Astrocyte (in vitro differentiated cells and primary cell): ENCODE measurements around the gene BLACAT1. TPM values are rescaled to one million over a fixed set of nuclear protein-coding genes. Genes with fewer than 3 reads are reported as not detected.
A peak's percentile ranks its signal among the peaks of the same experiment; 100 is the strongest.

Source experiments
- DNase-seq: peaks from one replicate; pipeline ENCODE4 v3.0.0-alpha.2; 2010; ENCODE audit warnings: low read depth
- FAIRE-seq: peaks from 2 replicates; lab custom pipeline; 2011; peaks lifted over from hg19 to GRCh38; lab: Jason Lieb, UNC
- H2AFZ ChIP-seq: 2 replicates; pipeline ENCODE4 v1.6.0; 2012; ENCODE audit warnings: low read depth, low read length, inconsistent platforms
- H3K27ac ChIP-seq: 2 replicates; pipeline ENCODE4 v1.5.1; 2011; ENCODE audit warnings: low read depth, low read length, inconsistent platforms
- H3K27me3 ChIP-seq: 2 replicates; pipeline ENCODE4 v1.6.0; 2011; ENCODE audit warnings: low read length, inconsistent platforms; ENCODE audit not compliant: insufficient read depth
- H3K36me3 ChIP-seq: 2 replicates; pipeline ENCODE4 v1.5.1; 2011; ENCODE audit warnings: low read length, inconsistent platforms; ENCODE audit not compliant: insufficient read depth
- H3K4me1 ChIP-seq: 2 replicates; pipeline ENCODE4 v1.5.1; 2011; ENCODE audit warnings: low read length, inconsistent platforms; ENCODE audit not compliant: insufficient read depth
- H3K4me2 ChIP-seq: 2 replicates; pipeline ENCODE4 v1.6.0; 2012; ENCODE audit warnings: low read length, inconsistent platforms
- H3K4me3 ChIP-seq: 2 replicates; pipeline ENCODE4 v1.5.1; 2011; ENCODE audit warnings: low read depth, mild to moderate bottlenecking, low read length, inconsistent platforms; ENCODE audit not compliant: insufficient read depth
- H3K79me2 ChIP-seq: 2 replicates; pipeline ENCODE4 v1.6.0; 2012; ENCODE audit warnings: mild to moderate bottlenecking, low read length, inconsistent platforms; ENCODE audit not compliant: insufficient read depth
- H3K9ac ChIP-seq: 2 replicates; pipeline ENCODE4 v1.6.0; 2012; ENCODE audit warnings: mild to moderate bottlenecking, low read length, inconsistent platforms
- H3K9me3 ChIP-seq: 2 replicates; pipeline ENCODE4 v1.5.1; 2012; ENCODE audit warnings: low read depth, mild to moderate bottlenecking, low read length, inconsistent platforms; ENCODE audit not compliant: insufficient read depth
- H4K20me1 ChIP-seq: 2 replicates; pipeline ENCODE4 v1.6.0; 2012; ENCODE audit warnings: low read length, inconsistent platforms; ENCODE audit not compliant: insufficient read depth
- H3K27ac Mint-ChIP-seq: one replicate; pipeline ENCODE4 v1.8.0; 2021; ENCODE audit warnings: mild to moderate bottlenecking, mixed read lengths; ENCODE audit not compliant: unreplicated experiment
- H3K27me3 Mint-ChIP-seq: one replicate; pipeline ENCODE4 v1.8.0; 2021; ENCODE audit warnings: low read depth, mixed read lengths; ENCODE audit not compliant: unreplicated experiment
- H3K36me3 Mint-ChIP-seq: one replicate; pipeline ENCODE4 v1.8.0; 2021; ENCODE audit warnings: low read depth, mixed read lengths; ENCODE audit not compliant: unreplicated experiment
- H3K4me1 Mint-ChIP-seq: one replicate; pipeline ENCODE4 v1.8.0; 2021; ENCODE audit warnings: low read depth, mixed read lengths; ENCODE audit not compliant: unreplicated experiment
- H3K4me3 Mint-ChIP-seq: one replicate; pipeline ENCODE4 v1.8.0; 2021; ENCODE audit warnings: mild to moderate bottlenecking, moderate library complexity, mixed read lengths; ENCODE audit not compliant: unreplicated experiment
- H3K9me3 Mint-ChIP-seq: one replicate; pipeline ENCODE4 v1.8.0; 2021; ENCODE audit warnings: mild to moderate bottlenecking, mixed read lengths; ENCODE audit not compliant: unreplicated experiment
- EZH2 ChIP-seq: IDR thresholded peaks from 2 replicates; pipeline ENCODE4 v1.6.1; 2012; ENCODE audit warnings: mild to moderate bottlenecking, low read length, inconsistent platforms; ENCODE audit not compliant: insufficient read depth
- total RNA-seq: library from RNA; stranded (reverse); gene quantifications from 2 replicates; pipeline ENCODE4 v1.2.1, GENCODE V29; 2021
- TF ChIP-seq, protein P1 (sequence below): IDR thresholded peaks from 2 replicates; pipeline ENCODE4 v1.5.1; 2011; ENCODE audit warnings: low read depth, mild to moderate bottlenecking, inconsistent platforms, low read length, moderate library complexity; ENCODE audit not compliant: insufficient read depth

The BLACAT1 gene
- total RNA-seq, 1 donor from 2014 or later: 2.2 TPM

DNA sequence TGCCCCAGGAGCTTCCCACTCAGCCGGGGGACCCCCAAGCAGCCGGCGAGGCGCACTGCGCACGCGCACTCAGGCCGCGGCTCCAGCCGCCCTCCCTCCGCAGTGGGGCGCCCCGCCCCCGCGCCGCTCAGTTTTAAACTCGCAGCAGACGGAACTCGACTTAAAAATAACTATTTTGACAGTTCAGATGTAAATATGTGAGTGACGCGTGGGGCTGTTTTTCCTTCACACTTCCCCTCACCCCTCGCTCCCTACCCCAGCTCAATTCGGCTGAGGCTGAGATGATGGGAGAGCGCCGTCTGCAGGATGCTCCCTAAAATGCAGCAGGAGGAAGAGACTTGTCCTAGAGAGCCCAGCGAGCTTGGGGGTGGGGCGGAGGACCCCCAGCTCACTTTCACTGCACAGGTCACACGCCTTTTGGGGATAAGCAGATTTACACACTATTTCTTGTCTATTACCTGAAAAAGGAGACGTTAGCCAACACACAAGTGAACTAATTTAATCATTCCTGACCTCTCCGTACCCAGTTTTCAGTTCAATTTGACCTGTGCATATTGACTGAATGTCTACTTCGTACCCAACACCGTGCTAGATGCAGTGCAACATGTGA, 25.0 kb downstream of the BLACAT1 start:
- Histone ChIP-seq H3K79me2 (no peaks in the 10 kb centered on the region), H3K4me2 (peak overlapping the region; percentile 93), H3K4me1 (peaks cover 9% of the 10 kb centered on the region), H3K27ac (no peak overlapping the region), H3K27me3 (peaks cover 25% of the 10 kb centered on the region), H3K9ac (peak overlapping the region; percentile 65), H3K36me3 (no peaks in the 10 kb centered on the region), H3K9me3 (no peaks in the 10 kb centered on the region), H3K4me3 (peak overlapping the region; percentile 69), H4K20me1 (no peaks in the 10 kb centered on the region), H2AFZ (peak overlapping the region; percentile 91)
- Mint-ChIP-seq H3K9me3 (no peaks in the 10 kb centered on the region), H3K27ac (no peak overlapping the region), H3K36me3 (no peaks in the 10 kb centered on the region), H3K4me1 (peaks cover 3% of the 10 kb centered on the region), H3K27me3 (peaks cover 40% of the 10 kb centered on the region), H3K4me3 (peak overlapping the region; percentile 82)
- FAIRE-seq (no peak), DNase-seq (peak; percentile 11)
- TF ChIP-seq, protein P1, sequence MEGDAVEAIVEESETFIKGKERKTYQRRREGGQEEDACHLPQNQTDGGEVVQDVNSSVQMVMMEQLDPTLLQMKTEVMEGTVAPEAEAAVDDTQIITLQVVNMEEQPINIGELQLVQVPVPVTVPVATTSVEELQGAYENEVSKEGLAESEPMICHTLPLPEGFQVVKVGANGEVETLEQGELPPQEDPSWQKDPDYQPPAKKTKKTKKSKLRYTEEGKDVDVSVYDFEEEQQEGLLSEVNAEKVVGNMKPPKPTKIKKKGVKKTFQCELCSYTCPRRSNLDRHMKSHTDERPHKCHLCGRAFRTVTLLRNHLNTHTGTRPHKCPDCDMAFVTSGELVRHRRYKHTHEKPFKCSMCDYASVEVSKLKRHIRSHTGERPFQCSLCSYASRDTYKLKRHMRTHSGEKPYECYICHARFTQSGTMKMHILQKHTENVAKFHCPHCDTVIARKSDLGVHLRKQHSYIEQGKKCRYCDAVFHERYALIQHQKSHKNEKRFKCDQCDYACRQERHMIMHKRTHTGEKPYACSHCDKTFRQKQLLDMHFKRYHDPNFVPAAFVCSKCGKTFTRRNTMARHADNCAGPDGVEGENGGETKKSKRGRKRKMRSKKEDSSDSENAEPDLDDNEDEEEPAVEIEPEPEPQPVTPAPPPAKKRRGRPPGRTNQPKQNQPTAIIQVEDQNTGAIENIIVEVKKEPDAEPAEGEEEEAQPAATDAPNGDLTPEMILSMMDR: peak; percentile 94
- TF ChIP-seq EZH2: no peak

DNA sequence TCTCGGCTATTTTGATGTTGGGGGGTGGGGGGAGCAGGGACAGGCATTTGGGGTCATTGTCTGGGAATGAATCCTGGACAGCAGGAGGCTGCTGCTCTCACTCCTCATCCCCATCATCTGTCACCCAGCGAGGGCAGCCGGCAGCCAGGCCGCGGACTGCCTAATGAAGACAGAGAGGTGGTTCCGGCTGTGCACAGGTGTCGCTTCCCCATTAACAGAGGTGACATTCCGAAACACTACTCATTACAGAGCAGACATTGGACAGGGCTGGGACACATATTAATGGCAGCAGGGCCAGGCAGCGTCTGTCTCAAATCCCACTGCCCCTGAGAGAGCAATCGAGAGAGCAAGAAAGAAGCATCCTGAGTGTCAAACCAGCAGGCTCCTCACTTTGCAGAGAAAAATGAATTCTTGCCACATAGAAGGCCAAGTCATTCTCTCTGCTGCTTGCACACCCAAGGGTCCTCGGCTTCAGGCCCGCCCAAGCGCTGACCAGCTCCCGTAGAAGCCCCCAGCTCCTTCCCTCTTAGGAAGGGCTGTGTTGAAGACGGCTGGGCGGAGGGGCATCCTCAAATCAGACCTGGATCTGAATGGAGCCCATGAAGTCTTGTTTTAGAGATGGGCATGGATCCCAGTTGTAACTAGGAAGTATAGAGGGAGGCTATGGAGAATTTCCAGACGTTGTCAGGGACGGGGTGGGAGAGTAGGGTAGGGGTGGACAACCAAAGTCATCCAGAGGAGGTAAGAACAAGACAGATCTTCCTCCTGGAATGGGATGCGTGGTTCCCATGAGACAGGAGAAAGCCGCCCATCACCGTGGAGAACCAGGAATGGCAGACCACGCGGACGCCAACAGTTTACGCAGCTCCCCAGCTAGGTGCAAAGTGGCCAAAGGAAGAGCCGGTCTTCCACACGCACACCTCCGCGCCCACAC, 25.8 kb downstream of the BLACAT1 start:
- TF ChIP-seq, protein P1: no peak
- no peak for FAIRE-seq
- H3K9ac ChIP-seq: peak overlapping the region; percentile 65
- peaks cover 37% of the 10 kb centered on the region for H3K27me3 Mint-ChIP-seq
- H3K4me1 Mint-ChIP-seq: peaks cover 3% of the 10 kb centered on the region
- no peaks in the 10 kb centered on the region for H3K9me3 Mint-ChIP-seq
- peak overlapping the region; percentile 93 for H3K4me2 ChIP-seq
- H3K27me3 ChIP-seq: peaks cover 25% of the 10 kb centered on the region
- H3K36me3 Mint-ChIP-seq: no peaks in the 10 kb centered on the region
- no peak overlapping the region for H3K27ac ChIP-seq
- DNase-seq: no peak
- no peaks in the 10 kb centered on the region for H3K9me3 ChIP-seq
- H3K36me3 ChIP-seq: no peaks in the 10 kb centered on the region
- peak overlapping the region; percentile 91 for H2AFZ ChIP-seq
- peak overlapping the region; percentile 69 for H3K4me3 ChIP-seq
- H3K4me3 Mint-ChIP-seq: peak overlapping the region; percentile 72
- H3K4me1 ChIP-seq: peaks cover 9% of the 10 kb centered on the region
- H3K27ac Mint-ChIP-seq: peak overlapping the region; percentile 63
- H4K20me1 ChIP-seq: no peaks in the 10 kb centered on the region
- no peaks in the 10 kb centered on the region for H3K79me2 ChIP-seq
